HepG2 (cell line): ENCODE measurements around the gene EPB41L4A. TPM values are rescaled to one million over a fixed set of nuclear protein-coding genes. Genes with fewer than 3 reads are reported as not detected.

Source experiments
- ATAC-seq: fragments of 200-7000 bp; cut with Tn5 transposase; 3 replicates; pipeline ENCODE4 v1.9.1; 2020; ENCODE audit warnings: mild to moderate bottlenecking, moderate library complexity
- BruUV-seq: library from RNA; stranded (reverse); fragments of 400-500 nt; replicated peaks from 2 replicates; lab custom pipeline; 2021; lab: Mats Ljungman, UMichigan
- CTCF ChIA-PET: fragments of 300-600 bp; formaldehyde crosslinking; extraction: SDS; loops from one replicate; lab custom pipeline; 2021; ENCODE audit warnings: low total read pairs, inconsistent platforms, low intra/inter-chr PET ratio; lab: Yijun Ruan, JAX
- POLR2A ChIA-PET: fragments of 350-600 bp; sonication (Branson Sonifier 250); formaldehyde crosslinking; loops from one replicate; lab custom pipeline; 2020; ENCODE audit warnings: antibody characterized with exemption, inconsistent platforms; lab: Yijun Ruan, JAX
- DNase-seq: peaks from one replicate; pipeline ENCODE4 v3.0.0-alpha.2; 2015; ENCODE audit warnings: low spot score
- FAIRE-seq: peaks from 3 replicates; lab custom pipeline; 2011; peaks lifted over from hg19 to GRCh38; lab: Jason Lieb, UNC
- H2AFZ ChIP-seq: one replicate; pipeline ENCODE4 v1.6.1; 2011; ENCODE audit warnings: low read length, inconsistent platforms
- H3K27ac ChIP-seq: fragments of 300-600 bp; 3 replicates; pipeline ENCODE4 v1.8.0; 2011; ENCODE audit warnings: mixed run types, mild to moderate bottlenecking, mixed read lengths, low read length, inconsistent platforms; ENCODE audit not compliant: insufficient read depth; ENCODE audit errors: extremely low read length
- H3K27me3 ChIP-seq, 2 experiments: fragments of 200-600 bp in 1 of 2; 2 replicates in 1 of 2; 3 replicates in 1 of 2; pipeline versions ENCODE4 v1.6.0 to v1.8.0; 2011; ENCODE audit warnings: low read length in 2 of 2, mild to moderate bottlenecking in 2 of 2, moderate library complexity in 2 of 2, inconsistent platforms in 1 of 2; ENCODE audit not compliant: insufficient read depth in 2 of 2, control insufficient read depth in 1 of 2
- H3K36me3 ChIP-seq, 2 experiments: fragments of 200-600 bp in 1 of 2; replicated peaks in 1 of 2; 2 replicates in 1 of 2; 3 replicates in 1 of 2; pipeline versions ENCODE4 v1.5.1 to v1.8.0; 2011; ENCODE audit warnings: low read length in 2 of 2, inconsistent platforms in 1 of 2; ENCODE audit not compliant: insufficient read depth in 2 of 2, control insufficient read depth in 1 of 2
- H3K4me1 ChIP-seq: 2 replicates; pipeline ENCODE4 v1.5.1; 2012; ENCODE audit warnings: low read length, inconsistent platforms; ENCODE audit not compliant: insufficient read depth
- H3K4me2 ChIP-seq: 2 replicates; pipeline ENCODE4 v1.6.0; 2011; ENCODE audit warnings: low read depth, low read length, inconsistent platforms
- H3K4me3 ChIP-seq, 3 experiments: fragments of 200-600 bp in 1 of 3; sonication (generic), shearing (Covaris generic) in 1 of 3; replicated peaks in 1 of 3; 2 replicates each; pipeline ENCODE4 v1.5.1; 2011 to 2016; ENCODE audit warnings: low read length in 3 of 3, inconsistent platforms in 2 of 3, low read depth in 2 of 3, mild to moderate bottlenecking in 2 of 3, control low read depth in 1 of 3, mixed read lengths in 1 of 3; ENCODE audit not compliant: insufficient read depth in 1 of 3
- H3K79me2 ChIP-seq: one replicate; pipeline ENCODE4 v1.6.1; 2011; ENCODE audit warnings: low read length, inconsistent platforms; ENCODE audit not compliant: insufficient read depth
- H3K9ac ChIP-seq: 2 replicates; pipeline ENCODE4 v1.6.0; 2011; ENCODE audit warnings: mild to moderate bottlenecking, low read depth, low read length, inconsistent platforms; ENCODE audit not compliant: insufficient read depth
- H3K9me3 ChIP-seq: 2 replicates; pipeline ENCODE4 v1.5.1; 2012; ENCODE audit warnings: mild to moderate bottlenecking, low read length
- H4K20me1 ChIP-seq: 2 replicates; pipeline ENCODE4 v1.6.0; 2011; ENCODE audit warnings: inconsistent platforms, mild to moderate bottlenecking, low read length, moderate library complexity; ENCODE audit not compliant: insufficient read depth
- ARID3A ChIP-seq: IDR thresholded peaks from 2 replicates; pipeline ENCODE4 v1.6.1; 2012; ENCODE audit warnings: low read depth, low read length, improper control_type of control experiment
- LBX2 ChIP-seq: sonication (generic); formaldehyde crosslinking; IDR thresholded peaks from 2 replicates; pipeline ENCODE4 v1.5.0; 2020; ENCODE audit warnings: missing genetic modification reagents, mild to moderate bottlenecking, borderline replicate concordance
- NR2C2 ChIP-seq: sonication (generic); formaldehyde crosslinking; IDR thresholded peaks from 2 replicates; pipeline ENCODE4 v1.4.0; 2020; ENCODE audit warnings: missing genetic modification reagents, mild to moderate bottlenecking, moderate library complexity, borderline replicate concordance
- PRMT3 ChIP-seq: sonication (generic); formaldehyde crosslinking; IDR thresholded peaks from 2 replicates; pipeline ENCODE4 v1.8.1; 2022; ENCODE audit warnings: low read depth, mild to moderate bottlenecking, moderate library complexity, missing genetic modification reagents, borderline replicate concordance
- SRF ChIP-seq: IDR thresholded peaks from 2 replicates; pipeline ENCODE4 v1.6.1; 2011; ENCODE audit warnings: mild to moderate bottlenecking, low read depth, low read length, moderate library complexity
- ZNF367 ChIP-seq: sonication (generic); formaldehyde crosslinking; IDR thresholded peaks from 2 replicates; pipeline ENCODE4 v1.4.0; 2020; ENCODE audit warnings: missing genetic modification reagents, borderline replicate concordance
- WGBS: methylation state at CpG from one replicate; pipeline ENCODE4 v1.1.6; 2017; ENCODE audit warnings: low lambda C conversion rate; 5-methylcytosine and 5-hydroxymethylcytosine counted together
- in situ Hi-C: cut with HindIII; loops from 2 replicates; pipeline ENCODE4 v1.10.0; 2017; ENCODE audit warnings: low pct_unique_long_range_greater_than_20kb; ENCODE audit not compliant: extremely low pct_ligation_motif_present
- intact Hi-C: fragments of 100-400 bp; cut with micrococcal nuclease; formaldehyde crosslinking; loops from one replicate; pipeline ENCODE4 v1.10.0; 2022; ENCODE audit not compliant: unreplicated experiment
- polyA plus RNA-seq, 8 experiments: library from polyadenylated mRNA; depleted of rRNA in 3 of 8; stranded (reverse) in 7 of 8; unstranded in 1 of 8; fragments of >200 nt; fragmentation: Illumina TruSeq in 4 of 8; extraction: Trizol in 4 of 8; gene quantifications; 2 replicates each; pipeline versions ENCODE4 v1.2.1 to v1.2.3, GENCODE V29; 2011 to 2016; ENCODE audit warnings: low read depth in 4 of 8, missing spikeins in 1 of 8, mixed read lengths in 1 of 8; ENCODE audit not compliant: insufficient read depth in 1 of 8
- total RNA-seq, 5 experiments: library from RNA; depleted of rRNA; stranded (reverse); fragments of >200 nt; fragmentation: Illumina TruSeq; extraction: Trizol; gene quantifications; 2 replicates each; pipeline ENCODE4 v1.2.3, GENCODE V29; 2016; ENCODE audit warnings: low read depth in 1 of 5

Gene EPB41L4A
- total and polyA plus RNA-seq, 2 of the 13 experiments (the other 11 are each of a cell fraction or from before 2014, with no cell fraction given): 0.07 TPM; not detected in 1

- TF ChIP-seq ARID3A: peak; percentile 38; the same call in 1 of the 2 replicates
Measured at GRCh38 chr5:112146323-112147226, 272.5 kb downstream of the EPB41L4A start (continued).

- FAIRE-seq: no peak
- CTCF ChIA-PET: no interaction called here
- Histone ChIP-seq H3K9me3 (no peaks in the 10 kb centered on the region), H3K36me3 (no peaks in the 10 kb centered on the region), H4K20me1 (no peaks in the 10 kb centered on the region), H2AFZ (no peak overlapping the region), H3K27ac (no peak overlapping the region), H3K27me3 (no peaks in the 10 kb centered on the region), H3K9ac (no peak overlapping the region), H3K4me2 (no peak overlapping the region), H3K4me3 (no peak overlapping the region), H3K4me1 (no peaks in the 10 kb centered on the region), H3K79me2 (no peaks in the 10 kb centered on the region)
- no peak for DNase-seq
- no TSS peak for BruUV-seq
- ATAC-seq: no peak
- POLR2A ChIA-PET: no interaction called here
- TF ChIP-seq PRMT3 (CRISPR knock-in tag) (no peak), NR2C2 (no peak), ZNF367 (CRISPR knock-in tag) (no peak), SRF (no peak), LBX2 (CRISPR knock-in tag) (no peak)
- WGBS: 0% methylated on average over 1 of the region's 1 CpG
- intact Hi-C loops: no loop called here
- in situ Hi-C loops: loop anchor here (5.0 to 10.0 kb wide), 3 partner anchors 456 to 989 kb away; no protein-coding TSS in a partner anchor
Measured at GRCh38 chr5:112143690-112144089, 275.4 kb downstream of the EPB41L4A start.
